ENCODE results near the gene RBM47. TPM values are rescaled to one million over a fixed set of nuclear protein-coding genes. Genes with fewer than 3 reads are reported as not detected.

Gene RBM47
- polyA plus RNA-seq, 1 donor from 2014 or later: 1.7 TPM

GRCh38 chr4:40536032-40536431 lies 93.6 kb downstream of the RBM47 start:
- Histone ChIP-seq H3F3A (ENCODE audit: insufficient read depth, low read length, poor library complexity, severe bottlenecking) (no peaks in the 10 kb centered on the region), H3K9me3 (ENCODE audit: low read length) (no peaks in the 10 kb centered on the region), H3K27ac (ENCODE audit: low read length) (no peak overlapping the region), H3K4me3 (ENCODE audit: low read length) (no peak overlapping the region), H3K4me2 (ENCODE audit: low read length) (no peak overlapping the region), H3K79me2 (replicated peaks; ENCODE audit: insufficient read depth, low read length) (no peaks in the 10 kb centered on the region), H3K9me2 (ENCODE audit: insufficient read depth, low read length) (no peaks in the 10 kb centered on the region), H3K9ac (ENCODE audit: low read length) (no peak overlapping the region), H3K36me3 (ENCODE audit: insufficient read depth, low read length) (no peaks in the 10 kb centered on the region), H2AFZ (ENCODE audit: low read depth, low read length) (no peak overlapping the region), H3K27me3 (ENCODE audit: insufficient read depth, low read depth, low read length) (no peaks in the 10 kb centered on the region), H4K20me1 (ENCODE audit: insufficient read depth) (no peaks in the 10 kb centered on the region)
- TF ChIP-seq EZH2 (IDR thresholded peaks at IDR 0.05; ENCODE audit: borderline replicate concordance, insufficient read depth, low read length, poor library complexity, severe bottlenecking) (no peak), CTCF (IDR thresholded peaks at IDR 0.05; ENCODE audit: poor library complexity, severe bottlenecking) (no peak), SMC3 (conservative IDR thresholded peaks at IDR 0.05; ENCODE audit: poor library complexity) (no peak), RAD21 (conservative IDR thresholded peaks at IDR 0.05) (no peak), REST (IDR thresholded peaks at IDR 0.05; ENCODE audit: borderline replicate concordance) (no peak), TAF1 (IDR thresholded peaks at IDR 0.05; ENCODE audit: low read depth) (no peak)

- TF ChIP-seq EZH2 (IDR thresholded peaks at IDR 0.05; ENCODE audit: borderline replicate concordance, insufficient read depth, low read length, poor library complexity, severe bottlenecking) (no peak), POLR2AphosphoS5 (IDR thresholded peaks at IDR 0.05) (no peak), RAD21 (conservative IDR thresholded peaks at IDR 0.05) (no peak), TAF1 (IDR thresholded peaks at IDR 0.05; ENCODE audit: low read depth) (no peak)
- H3K9ac ChIP-seq (ENCODE audit: low read length): no peak overlapping the region
- H3K4me2 ChIP-seq (ENCODE audit: low read length): no peak overlapping the region
- no peaks in the 10 kb centered on the region for H3K9me3 ChIP-seq (ENCODE audit: low read length)
- H3F3A ChIP-seq (ENCODE audit: insufficient read depth, low read length, poor library complexity, severe bottlenecking): no peaks in the 10 kb centered on the region
- H3K27me3 ChIP-seq (ENCODE audit: insufficient read depth, low read depth, low read length): no peaks in the 10 kb centered on the region
- H4K20me1 ChIP-seq (ENCODE audit: insufficient read depth): no peaks in the 10 kb centered on the region
- no peaks in the 10 kb centered on the region for H3K36me3 ChIP-seq (ENCODE audit: insufficient read depth, low read length)
- no peaks in the 10 kb centered on the region for H3K79me2 ChIP-seq (replicated peaks; ENCODE audit: insufficient read depth, low read length)
- H3K4me3 ChIP-seq (ENCODE audit: low read length): no peak overlapping the region
- H2AFZ ChIP-seq (ENCODE audit: low read depth, low read length): no peak overlapping the region
- no peak overlapping the region for H3K27ac ChIP-seq (ENCODE audit: low read length)
- H3K9me2 ChIP-seq (ENCODE audit: insufficient read depth, low read length): no peaks in the 10 kb centered on the region
These were observed 98.0 kb downstream of the RBM47 start for GRCh38 chr4:40531636-40532023.

- Histone ChIP-seq H3K4me2 (ENCODE audit: low read length) (no peak overlapping the region), H4K20me1 (ENCODE audit: insufficient read depth) (no peaks in the 10 kb centered on the region), H3K27ac (ENCODE audit: low read length) (no peak overlapping the region), H2AFZ (ENCODE audit: low read depth, low read length) (no peak overlapping the region), H3F3A (ENCODE audit: insufficient read depth, low read length, poor library complexity, severe bottlenecking) (no peaks in the 10 kb centered on the region), H3K4me3 (ENCODE audit: low read length) (no peak overlapping the region), H3K27me3 (ENCODE audit: insufficient read depth, low read depth, low read length) (no peaks in the 10 kb centered on the region), H3K9me2 (ENCODE audit: insufficient read depth, low read length) (no peaks in the 10 kb centered on the region), H3K36me3 (ENCODE audit: insufficient read depth, low read length) (no peaks in the 10 kb centered on the region), H3K79me2 (replicated peaks; ENCODE audit: insufficient read depth, low read length) (no peaks in the 10 kb centered on the region), H3K9ac (ENCODE audit: low read length) (no peak overlapping the region), H3K9me3 (ENCODE audit: low read length) (no peaks in the 10 kb centered on the region)
- TF ChIP-seq EP300 (conservative IDR thresholded peaks at IDR 0.05; ENCODE audit: poor library complexity, severe bottlenecking): no peak
- no peak for TF ChIP-seq SMC3 (conservative IDR thresholded peaks at IDR 0.05; ENCODE audit: poor library complexity)
- no peak for TF ChIP-seq POLR2AphosphoS5 (IDR thresholded peaks at IDR 0.05)
- no peak for TF ChIP-seq REST (IDR thresholded peaks at IDR 0.05; ENCODE audit: borderline replicate concordance)
- no peak for TF ChIP-seq CTCF (IDR thresholded peaks at IDR 0.05; ENCODE audit: poor library complexity, severe bottlenecking)
- TF ChIP-seq MXI1 (conservative IDR thresholded peaks at IDR 0.05; ENCODE audit: poor library complexity, severe bottlenecking): no peak
- TF ChIP-seq TAF1 (IDR thresholded peaks at IDR 0.05; ENCODE audit: low read depth): no peak
- TF ChIP-seq EZH2 (IDR thresholded peaks at IDR 0.05; ENCODE audit: borderline replicate concordance, insufficient read depth, low read length, poor library complexity, severe bottlenecking): no peak
- no peak for TF ChIP-seq RAD21 (conservative IDR thresholded peaks at IDR 0.05)
These were observed 98.6 kb downstream of the RBM47 start for GRCh38 chr4:40530961-40531635.

All from neural cell (in vitro differentiated cells).